Right lobe of liver (tissue), 6 donors: ENCODE measurements around the gene KDM1B. TPM values are rescaled to one million over a fixed set of nuclear protein-coding genes. Genes with fewer than 3 reads are reported as not detected.
"Not testable (repeated sequence)": the region's sequence is repeated elsewhere in the genome, so short reads cannot be mapped to it uniquely, and the experiment has no call there.

ENCODE experiments used
- ATAC-seq, 4 donors: fragments of 200-7000 bp; cut with Tn5 transposase; one replicate each; pipeline ENCODE4 v1.9.1; 2020; ENCODE audit warnings: mild to moderate bottlenecking in 4 of 4, moderate library complexity in 4 of 4
- DNase-seq, 3 donors: peaks; one replicate each; pipeline ENCODE4 v3.0.0-alpha.2; 2020
- H3K27ac ChIP-seq, 3 donors: fragments of 200-600 bp; one replicate each; pipeline ENCODE4 v1.8.0; 2022
- H3K27me3 ChIP-seq, 2 donors: fragments of 200-600 bp; one replicate each; pipeline ENCODE4 v1.8.0; 2022
- H3K36me3 ChIP-seq, 4 donors: fragments of 200-600 bp; sonication (generic) in 1 of 4; one replicate each; pipeline versions ENCODE4 v1.5.1 to v1.8.0; 2017 to 2022; ENCODE audit warnings: control low read depth in 1 of 4
- H3K4me1 ChIP-seq, 4 donors: fragments of 200-600 bp; sonication (generic) in 1 of 4; one replicate each; pipeline versions ENCODE4 v1.5.1 to v1.8.0; 2017 to 2022; ENCODE audit warnings: control low read depth in 1 of 4
- H3K4me3 ChIP-seq, 3 donors: fragments of 200-600 bp; one replicate each; pipeline ENCODE4 v1.8.0; 2022
- H3K9me3 ChIP-seq, 4 donors: fragments of 200-600 bp; sonication (generic) in 1 of 4; one replicate each; pipeline versions ENCODE4 v1.5.1 to v1.8.0; 2017 to 2022; ENCODE audit warnings: control low read depth in 1 of 4
- POLR2A ChIP-seq: fragments of 450-650 bp; IDR thresholded peaks from one replicate; pipeline ENCODE4 v1.6.1; 2017; ENCODE audit warnings: antibody characterized with exemption, mild to moderate bottlenecking
- WGBS: methylation state at CpG from one replicate; pipeline ENCODE4 v1.1.6; 2018; ENCODE audit warnings: low coverage, low lambda C conversion rate; ENCODE audit not compliant: insufficient coverage; ENCODE audit errors: missing lambda C conversion rate; 5-methylcytosine and 5-hydroxymethylcytosine counted together
- intact Hi-C, 2 donors: fragments of 100-400 bp; cut with DNase I; formaldehyde crosslinking; loops; one replicate each; pipeline versions ENCODE4 v1.11.2 to v1.14.1; 2022
- total RNA-seq, 6 experiments: library from RNA; depleted of rRNA in 2 of 6; stranded (reverse); fragments of >200 nt in 2 of 6; fragmentation: NEBNext Ultra II Directional in 3 of 6; extraction: Animal tissue kit (Norgen Biotek cat#: 25700) in 3 of 6; gene quantifications; one replicate each; pipeline versions ENCODE4 v1.1.0 to v1.2.4, GENCODE V29; 2016 to 2023
- TF ChIP-seq, protein P1 (sequence below), 4 donors: fragments of 200-600 bp in 3 of 4; fragments of 450-650 bp in 1 of 4; IDR thresholded peaks; one replicate each; pipeline versions ENCODE4 v1.5.1 to v1.8.0; 2016 to 2022; ENCODE audit warnings: antibody characterized with exemption in 4 of 4, mild to moderate bottlenecking in 2 of 4
- donor health status: DM: no; HTN: yes; CAD: no.
- donor health status: DM: no; HTN: no; CAD: no.
- donor health status: DM: no; HTN: no; CAD: no.
- donor health status: DM: no; HTN: yes; CAD: no.
- donor health status: DM: no; HTN: yes; CAD: no.

The KDM1B gene
- total RNA-seq, 6 experiments from 2014 or later: 5.0 to 12.1 (median 9.3) TPM

GRCh38 chr6:18207438-18207837, 52.2 kb downstream of the KDM1B start:
- ATAC-seq: peak in 1 of 4 donors; percentile 40
- H3K9me3 ChIP-seq: no peaks in the 10 kb centered on the region
- WGBS: 83% methylated on average over 4 of the region's 8 CpGs

GRCh38 chr6:18207949-18208348, 52.7 kb downstream of the KDM1B start:
- no peak for DNase-seq
- H3K4me1 ChIP-seq: peaks cover 0 to 31% (median 11%) of the 10 kb centered on the region in 4 donors
- H3K27ac ChIP-seq: no peak overlapping the region
- TF ChIP-seq, protein P1, sequence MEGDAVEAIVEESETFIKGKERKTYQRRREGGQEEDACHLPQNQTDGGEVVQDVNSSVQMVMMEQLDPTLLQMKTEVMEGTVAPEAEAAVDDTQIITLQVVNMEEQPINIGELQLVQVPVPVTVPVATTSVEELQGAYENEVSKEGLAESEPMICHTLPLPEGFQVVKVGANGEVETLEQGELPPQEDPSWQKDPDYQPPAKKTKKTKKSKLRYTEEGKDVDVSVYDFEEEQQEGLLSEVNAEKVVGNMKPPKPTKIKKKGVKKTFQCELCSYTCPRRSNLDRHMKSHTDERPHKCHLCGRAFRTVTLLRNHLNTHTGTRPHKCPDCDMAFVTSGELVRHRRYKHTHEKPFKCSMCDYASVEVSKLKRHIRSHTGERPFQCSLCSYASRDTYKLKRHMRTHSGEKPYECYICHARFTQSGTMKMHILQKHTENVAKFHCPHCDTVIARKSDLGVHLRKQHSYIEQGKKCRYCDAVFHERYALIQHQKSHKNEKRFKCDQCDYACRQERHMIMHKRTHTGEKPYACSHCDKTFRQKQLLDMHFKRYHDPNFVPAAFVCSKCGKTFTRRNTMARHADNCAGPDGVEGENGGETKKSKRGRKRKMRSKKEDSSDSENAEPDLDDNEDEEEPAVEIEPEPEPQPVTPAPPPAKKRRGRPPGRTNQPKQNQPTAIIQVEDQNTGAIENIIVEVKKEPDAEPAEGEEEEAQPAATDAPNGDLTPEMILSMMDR (IDR thresholded peaks at IDR 0.05): no peak
- TF ChIP-seq POLR2A: no peak
- H3K9me3 ChIP-seq: no peaks in the 10 kb centered on the region
- no peaks in the 10 kb centered on the region for H3K27me3 ChIP-seq
- WGBS: 40% methylated on average over 2 of the region's 2 CpGs
- no peak overlapping the region for H3K4me3 ChIP-seq
- ATAC-seq: no peak
- peaks cover 0 to 5% (median 0%) of the 10 kb centered on the region in 4 donors for H3K36me3 ChIP-seq
- intact Hi-C loops: no loop called here

More at GRCh38 chr6:18207438-18207837, 52.2 kb downstream of the KDM1B start:
- H3K36me3 ChIP-seq: peaks cover 0 to under 1% (median 0%) of the 10 kb centered on the region in 4 donors
- TF ChIP-seq, protein P1 (IDR thresholded peaks at IDR 0.05): no peak
- peaks cover 0 to 31% (median 11%) of the 10 kb centered on the region in 4 donors for H3K4me1 ChIP-seq
- intact Hi-C loops: no loop called here
- no peak overlapping the region for H3K27ac ChIP-seq
- no peaks in the 10 kb centered on the region for H3K27me3 ChIP-seq
- no peak overlapping the region for H3K4me3 ChIP-seq
- DNase-seq: no peak

GRCh38 chr6:18208778-18209177, 53.6 kb downstream of the KDM1B start:
- Histone ChIP-seq H3K27ac (peak overlapping the region in 1 of 3 donors; percentile 65), H3K4me1 (peaks cover 0 to 31% (median 11%) of the 10 kb centered on the region in 4 donors)
- DNase-seq, H3K4me3 ChIP-seq, intact Hi-C loops, ATAC-seq, H3K36me3 ChIP-seq, H3K27me3 ChIP-seq, H3K9me3 ChIP-seq: not testable (repeated sequence)
- WGBS: 90% methylated on average over 1 of the region's 9 CpGs

- H3K27ac ChIP-seq: peak overlapping the region in 2 of 3 donors; percentile 65 to 73
- intact Hi-C loops: no loop called here
- peaks cover 0 to 10% (median under 1%) of the 10 kb centered on the region in 4 donors for H3K36me3 ChIP-seq
- peak in 1 of 3 donors; percentile 67 for DNase-seq
- no peaks in the 10 kb centered on the region for H3K9me3 ChIP-seq
- no peaks in the 10 kb centered on the region for H3K27me3 ChIP-seq
- peaks cover 0 to 31% (median 11%) of the 10 kb centered on the region in 4 donors for H3K4me1 ChIP-seq
- ATAC-seq: peak; percentile 80 to 94 (median 92)
- no peak for TF ChIP-seq POLR2A
- TF ChIP-seq, protein P1 (IDR thresholded peaks at IDR 0.05): no peak
- WGBS: 27% methylated on average over 7 of the region's 12 CpGs
- peak overlapping the region in 1 of 3 donors; percentile 8 for H3K4me3 ChIP-seq
Measured at GRCh38 chr6:18209539-18210197, 54.4 kb downstream of the KDM1B start.

DNA sequence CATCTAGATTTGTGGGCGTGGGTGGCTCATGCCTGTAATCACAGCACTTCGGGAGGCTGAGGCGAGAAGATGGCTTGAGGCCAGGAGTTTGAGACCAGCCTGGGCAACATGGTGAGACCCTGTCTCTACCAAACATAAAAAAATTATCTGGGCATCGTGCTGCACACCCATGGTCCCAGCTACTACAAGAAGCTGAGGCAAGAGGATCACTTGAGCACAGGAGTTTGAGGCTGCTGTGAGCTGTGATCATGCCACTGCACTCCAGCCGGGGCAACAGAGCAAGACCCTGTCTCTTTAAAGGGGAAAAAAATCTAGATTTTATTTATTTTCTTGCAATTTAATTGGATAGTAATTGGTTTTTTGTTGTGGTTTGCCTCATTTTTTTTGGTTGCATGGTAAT, 55.5 kb downstream of the KDM1B start:
- no peak for ATAC-seq
- TF ChIP-seq POLR2A: no peak
- TF ChIP-seq, protein P1 (IDR thresholded peaks at IDR 0.05): no peak

More for the DNA sequence above, 55.5 kb downstream of the KDM1B start:
- intact Hi-C loops: no loop called here
- peaks cover 0 to 10% (median 2%) of the 10 kb centered on the region in 4 donors for H3K36me3 ChIP-seq
- peaks cover 0 to 31% (median 11%) of the 10 kb centered on the region in 4 donors for H3K4me1 ChIP-seq
- 74% methylated on average over 4 of the region's 5 CpGs for WGBS
- H3K9me3 ChIP-seq: no peaks in the 10 kb centered on the region
- DNase-seq: no peak
- H3K27me3 ChIP-seq: no peaks in the 10 kb centered on the region
- H3K27ac ChIP-seq: no peak overlapping the region
- no peak overlapping the region for H3K4me3 ChIP-seq
